Measurements from ENCODE around the gene UBR3.

GRCh38 chr2:170054997-170055396, 227.7 kb downstream of the UBR3 start:
- no peak for TF ChIP-seq POLR2A (IDR thresholded peaks at IDR 0.05)
- TF ChIP-seq, protein P1, sequence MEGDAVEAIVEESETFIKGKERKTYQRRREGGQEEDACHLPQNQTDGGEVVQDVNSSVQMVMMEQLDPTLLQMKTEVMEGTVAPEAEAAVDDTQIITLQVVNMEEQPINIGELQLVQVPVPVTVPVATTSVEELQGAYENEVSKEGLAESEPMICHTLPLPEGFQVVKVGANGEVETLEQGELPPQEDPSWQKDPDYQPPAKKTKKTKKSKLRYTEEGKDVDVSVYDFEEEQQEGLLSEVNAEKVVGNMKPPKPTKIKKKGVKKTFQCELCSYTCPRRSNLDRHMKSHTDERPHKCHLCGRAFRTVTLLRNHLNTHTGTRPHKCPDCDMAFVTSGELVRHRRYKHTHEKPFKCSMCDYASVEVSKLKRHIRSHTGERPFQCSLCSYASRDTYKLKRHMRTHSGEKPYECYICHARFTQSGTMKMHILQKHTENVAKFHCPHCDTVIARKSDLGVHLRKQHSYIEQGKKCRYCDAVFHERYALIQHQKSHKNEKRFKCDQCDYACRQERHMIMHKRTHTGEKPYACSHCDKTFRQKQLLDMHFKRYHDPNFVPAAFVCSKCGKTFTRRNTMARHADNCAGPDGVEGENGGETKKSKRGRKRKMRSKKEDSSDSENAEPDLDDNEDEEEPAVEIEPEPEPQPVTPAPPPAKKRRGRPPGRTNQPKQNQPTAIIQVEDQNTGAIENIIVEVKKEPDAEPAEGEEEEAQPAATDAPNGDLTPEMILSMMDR (IDR thresholded peaks at IDR 0.05): no peak

All from right lobe of liver (tissue), 4 donors.